Measurements from ENCODE around the gene PIP4K2C. TPM values are rescaled to one million over a fixed set of nuclear protein-coding genes. Genes with fewer than 3 reads are reported as not detected.

The PIP4K2C gene
- 38.4 and 46.3 TPM in 2 replicates for total RNA-seq

DNA sequence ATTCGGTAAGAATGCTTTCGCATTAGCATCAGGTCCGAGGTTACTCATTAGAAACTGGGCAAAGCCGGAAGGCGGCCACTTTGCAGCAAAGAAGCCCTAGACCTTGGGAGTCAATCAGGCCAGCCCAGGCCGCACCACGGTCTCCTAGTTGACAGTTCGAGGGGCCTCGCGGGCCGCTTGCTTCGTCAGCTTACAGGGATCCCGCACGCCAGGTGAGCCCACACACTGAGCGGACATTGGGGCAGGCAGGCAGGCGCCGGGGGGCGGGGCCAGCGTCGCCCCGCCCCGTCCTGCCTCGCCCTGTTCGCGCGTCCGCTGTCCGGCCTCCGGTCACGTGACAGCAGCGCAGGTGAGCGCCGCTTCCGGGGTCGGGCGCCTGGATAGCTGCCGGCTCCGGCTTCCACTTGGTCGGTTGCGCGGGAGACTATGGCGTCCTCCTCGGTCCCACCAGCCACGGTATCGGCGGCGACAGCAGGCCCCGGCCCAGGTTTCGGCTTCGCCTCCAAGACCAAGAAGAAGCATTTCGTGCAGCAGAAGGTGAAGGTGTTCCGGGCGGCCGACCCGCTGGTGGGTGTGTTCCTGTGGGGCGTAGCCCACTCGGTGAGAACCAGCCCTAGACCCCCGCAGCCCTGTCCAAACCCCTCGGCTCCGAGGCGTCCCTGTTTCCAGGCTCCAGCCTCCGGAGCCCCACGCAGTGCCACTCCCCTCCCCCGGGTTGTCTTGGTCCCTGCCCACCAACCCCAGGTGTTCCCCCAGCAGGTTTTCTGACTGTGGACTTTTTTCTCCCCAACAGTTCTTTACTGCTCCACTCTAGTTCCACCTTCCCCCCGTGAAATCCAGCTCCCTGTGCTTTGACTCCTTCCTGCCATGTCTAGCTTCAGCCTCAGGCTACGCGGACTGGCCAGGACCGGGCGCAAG, at the start of gene PIP4K2C:
Gene PIP4K2C, plus strand, starts transcription at position 329 of the 918 bp plus-strand sequence. Its CDS starts 98 bp downstream, at position 427.
- Histone ChIP-seq H3K27me3 (ENCODE audit: control insufficient read depth, insufficient read depth, low read length) (no peaks in the 10 kb centered on the region), H3K36me3 (ENCODE audit: control insufficient read depth, insufficient read depth, low read length) (peaks cover 7% of the 10 kb centered on the region), H3K4me3 (ENCODE audit: low read depth, low read length) (peak within 1 kb of the TSS; percentile 96)
- no peak for TF ChIP-seq CTCF (IDR thresholded peaks at IDR 0.05; ENCODE audit: insufficient read depth, low read length, severe bottlenecking)
- peak; percentile 80 for DNase-seq (ENCODE audit: low read depth)
- FAIRE-seq = no peak

DNA sequence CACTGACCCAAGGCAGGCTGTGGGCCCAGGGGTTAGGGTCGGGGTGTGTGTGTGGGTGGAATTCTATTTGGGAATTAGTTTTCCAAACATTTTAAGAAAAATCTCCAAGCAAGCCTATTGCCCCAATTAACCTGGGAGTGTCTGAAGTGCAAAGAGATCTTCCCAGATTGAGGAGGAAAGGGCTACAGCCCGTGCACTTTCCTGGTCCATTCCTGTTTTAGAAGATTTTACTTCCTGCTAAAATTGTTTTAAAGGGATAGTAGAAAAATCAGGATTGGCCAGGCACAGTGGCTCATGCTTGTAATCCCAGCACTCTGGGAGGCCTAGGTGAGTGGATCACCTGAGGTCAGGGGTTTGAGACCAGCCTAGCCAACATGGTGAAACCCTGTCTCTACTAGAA, 49.3 kb upstream of the PIP4K2C start:
- H3K4me3 ChIP-seq (ENCODE audit: low read depth, low read length) = no peak overlapping the region
- no peak for TF ChIP-seq CTCF (IDR thresholded peaks at IDR 0.05; ENCODE audit: insufficient read depth, low read length, severe bottlenecking)
- no peaks in the 10 kb centered on the region for H3K27me3 ChIP-seq (ENCODE audit: control insufficient read depth, insufficient read depth, low read length)
- no peak for FAIRE-seq
- H3K36me3 ChIP-seq (ENCODE audit: control insufficient read depth, insufficient read depth, low read length) = peaks cover 12% of the 10 kb centered on the region
- no peak for DNase-seq (ENCODE audit: low read depth)

DNA sequence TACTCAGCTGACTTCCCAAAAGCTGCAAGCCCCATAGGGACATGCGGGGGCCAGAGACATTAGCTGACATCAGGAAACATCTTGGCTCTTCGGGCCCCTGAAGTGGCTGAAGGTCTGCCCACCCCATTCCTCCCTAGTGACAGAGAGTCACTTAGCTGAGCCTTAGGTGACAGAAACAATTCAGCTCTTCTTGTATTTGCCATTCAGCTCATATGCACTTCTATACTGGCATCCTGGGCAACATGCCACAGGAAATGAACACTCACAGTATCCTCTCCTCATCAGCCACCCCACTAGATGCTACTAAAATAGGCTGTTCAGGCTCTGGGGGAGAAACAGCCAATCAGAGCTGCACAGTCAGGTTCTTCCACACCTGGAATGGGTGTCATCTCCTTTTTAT, 47.4 kb upstream of the PIP4K2C start:
- peaks cover 10% of the 10 kb centered on the region for H3K36me3 ChIP-seq (ENCODE audit: control insufficient read depth, insufficient read depth, low read length)
- H3K4me3 ChIP-seq (ENCODE audit: low read depth, low read length) = no peak overlapping the region
- FAIRE-seq = no peak
- no peaks in the 10 kb centered on the region for H3K27me3 ChIP-seq (ENCODE audit: control insufficient read depth, insufficient read depth, low read length)
- no peak for DNase-seq (ENCODE audit: low read depth)
- no peak for TF ChIP-seq CTCF (IDR thresholded peaks at IDR 0.05; ENCODE audit: insufficient read depth, low read length, severe bottlenecking)

DNA sequence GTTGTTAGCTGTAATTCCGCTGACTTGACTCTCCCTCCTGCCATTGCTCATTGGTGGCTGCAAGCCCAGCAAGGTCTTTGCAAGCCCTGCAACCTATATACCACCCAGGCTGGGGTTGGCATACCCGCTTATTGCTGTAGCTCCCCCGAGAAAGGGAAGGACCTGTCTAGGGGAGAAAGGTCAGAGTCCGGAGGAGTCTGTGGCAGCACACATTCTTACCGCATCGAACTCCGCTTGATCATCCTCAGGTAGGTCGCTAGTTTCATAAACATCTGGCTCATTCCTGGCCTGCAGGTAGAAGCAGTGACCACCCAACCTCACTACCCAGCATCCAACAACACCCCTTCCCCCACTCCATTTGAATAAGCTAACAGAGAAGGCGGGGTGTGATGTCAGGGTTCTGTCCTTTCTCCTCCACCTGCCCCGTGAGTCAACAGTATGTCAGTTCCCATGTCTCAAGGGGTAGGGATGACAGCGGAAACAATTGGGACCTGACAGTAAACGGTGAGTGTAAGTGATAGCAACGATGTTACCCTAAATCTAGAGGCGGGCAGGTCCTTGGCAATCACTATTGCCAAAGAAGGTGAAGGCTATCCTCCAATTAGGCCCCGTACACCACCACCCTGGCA, 45.1 kb upstream of the PIP4K2C start:
- Histone ChIP-seq H3K27me3 (ENCODE audit: control insufficient read depth, insufficient read depth, low read length) (peaks cover 7% of the 10 kb centered on the region), H3K36me3 (ENCODE audit: control insufficient read depth, insufficient read depth, low read length) (peaks cover 6% of the 10 kb centered on the region), H3K4me3 (ENCODE audit: low read depth, low read length) (peak overlapping the region; percentile 89)
- peak; percentile 28 for FAIRE-seq
- TF ChIP-seq CTCF (IDR thresholded peaks at IDR 0.05; ENCODE audit: insufficient read depth, low read length, severe bottlenecking) = no peak
- peak; percentile 81 for DNase-seq (ENCODE audit: low read depth)

DNA sequence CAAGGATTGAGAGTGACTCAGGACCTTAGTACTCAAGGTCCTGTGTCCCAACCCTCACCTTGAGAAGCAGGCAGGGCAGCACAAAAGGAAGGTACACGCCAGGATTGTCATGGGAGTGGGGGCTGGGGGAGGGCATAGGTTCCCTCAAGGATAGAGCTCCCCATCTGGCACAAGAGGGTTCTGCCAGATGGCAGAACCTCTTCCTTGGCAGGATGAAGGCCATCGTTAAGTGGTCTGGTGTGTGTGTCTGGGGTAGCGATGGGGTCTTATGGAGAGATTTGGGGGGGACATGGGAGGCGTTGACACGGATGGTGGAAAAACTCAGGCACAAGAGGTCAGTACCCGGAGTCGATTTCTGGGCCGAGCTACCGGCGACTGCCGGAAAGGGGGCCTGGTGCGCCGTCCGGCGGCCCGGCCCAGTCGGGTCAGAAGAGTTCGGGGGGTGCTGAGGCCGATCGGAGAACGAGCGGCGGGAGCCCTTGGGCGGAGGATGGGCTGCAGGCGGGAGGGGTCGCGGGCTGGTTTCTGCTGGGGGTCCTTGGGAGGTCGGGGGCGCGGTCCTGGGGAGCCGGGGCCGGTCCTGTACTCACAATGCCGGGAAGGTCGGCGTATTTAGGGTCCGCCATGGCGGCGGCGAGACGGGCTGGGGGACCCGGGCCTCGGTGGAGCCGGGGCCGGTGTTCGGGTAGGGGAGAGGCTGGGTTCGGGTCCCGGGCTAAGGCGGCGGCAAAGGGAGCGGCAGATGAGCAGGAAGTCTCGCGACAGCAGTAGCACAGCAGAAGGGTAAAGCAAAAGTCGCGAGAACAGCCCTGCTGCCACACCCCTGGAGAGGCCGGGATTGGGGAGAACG, 44.3 kb upstream of the PIP4K2C start, which contains the start of gene DCTN2:
Gene DCTN2, minus strand, starts transcription at position 755 of the 850 bp plus-strand sequence. Its CDS starts 129 bp downstream, at position 626.
- DNase-seq (ENCODE audit: low read depth) (peak; percentile 92), FAIRE-seq (no peak)
- H3K36me3 ChIP-seq (ENCODE audit: control insufficient read depth, insufficient read depth, low read length) = peaks cover 2% of the 10 kb centered on the region
- TF ChIP-seq CTCF (IDR thresholded peaks at IDR 0.05; ENCODE audit: insufficient read depth, low read length, severe bottlenecking) = peak; percentile 30
- peaks cover 7% of the 10 kb centered on the region for H3K27me3 ChIP-seq (ENCODE audit: control insufficient read depth, insufficient read depth, low read length)
- peak within 1 kb of the TSS; percentile 89 for H3K4me3 ChIP-seq (ENCODE audit: low read depth, low read length)

Data from bronchial epithelial cell (primary cell).